HG03469 (cell line): ENCODE measurements around the gene NT5M.

Experiments
- ATAC-seq: cut with Tn5 transposase; IDR thresholded peaks from one replicate; pipeline ENCODE4 v1.9.1; 2021; ENCODE audit warnings: mild to moderate bottlenecking, moderate library complexity, moderate number of reproducible peaks; ENCODE audit not compliant: unreplicated experiment

NT5M gene

GRCh38 chr17:17353625-17354484 lies 50.7 kb downstream of the NT5M start:
- ATAC-seq = no peak

- no peak for ATAC-seq
Measured at GRCh38 chr17:17354560-17355349, 51.6 kb downstream of the NT5M start.

GRCh38 chr17:17355426-17355825 lies 52.3 kb downstream of the NT5M start:
- ATAC-seq = no peak

- no peak for ATAC-seq
Measured at GRCh38 chr17:17356149-17356930, 53.2 kb downstream of the NT5M start.

- no peak for ATAC-seq
Measured at GRCh38 chr17:17356931-17357270, 53.7 kb downstream of the NT5M start.

GRCh38 chr17:17358060-17358751 lies 55.0 kb downstream of the NT5M start:
- ATAC-seq = no peak

GRCh38 chr17:17358866-17359265 lies 55.7 kb downstream of the NT5M start:
- no peak for ATAC-seq

- ATAC-seq = no peak
Measured at GRCh38 chr17:17359271-17359670, 56.1 kb downstream of the NT5M start.

GRCh38 chr17:17360087-17360730 lies 57.0 kb downstream of the NT5M start:
- no peak for ATAC-seq

- no peak for ATAC-seq
Measured at GRCh38 chr17:17361543-17361866, 58.3 kb downstream of the NT5M start.

GRCh38 chr17:17361867-17362539 lies 58.8 kb downstream of the NT5M start:
- no peak for ATAC-seq

- no peak for ATAC-seq
Measured at GRCh38 chr17:17362540-17362930, 59.4 kb downstream of the NT5M start.

- ATAC-seq = no peak
Measured at GRCh38 chr17:17363638-17364337, 60.6 kb downstream of the NT5M start.

GRCh38 chr17:17364338-17364667 lies 61.1 kb downstream of the NT5M start:
- no peak for ATAC-seq

- ATAC-seq = no peak
Measured at GRCh38 chr17:17365476-17366110, 62.4 kb downstream of the NT5M start.

- ATAC-seq = no peak
Measured at GRCh38 chr17:17366235-17366634, 63.1 kb downstream of the NT5M start.

- no peak for ATAC-seq
Measured at GRCh38 chr17:17366941-17367875, 64.0 kb downstream of the NT5M start.

GRCh38 chr17:17367931-17368330 lies 64.8 kb downstream of the NT5M start:
- no peak for ATAC-seq
